ENCODE results near the gene SLC31A1. TPM values are rescaled to one million over a fixed set of nuclear protein-coding genes. Genes with fewer than 3 reads are reported as not detected.
A peak's percentile ranks its signal among the peaks of the same experiment; 100 is the strongest.

Gene SLC31A1
- total RNA-seq, 4 donors from 2014 or later: 5.8 to 36.2 (median 15.4) TPM

GRCh38 chr9:113278840-113279239 is 57.5 kb downstream of the SLC31A1 start:
- intact Hi-C loops (cut with DNase I; ENCODE audit: low total_unique reads): no loop called here
- in situ Hi-C loops (cut with MboI; ENCODE audit: low pct_ligation_motif_present in 1 of 4, low pct_unique_long_range_greater_than_20kb in 1 of 4, low sequenced_read_pairs in 3 of 4): loop anchor here in 3 of 4 donors (10.0 kb wide), 2 partner anchors 126 to 376 kb away; partner anchors contain the start of gene ALAD (in 3 of the 3)
- Histone ChIP-seq H3K4me1 (peaks cover 7 to 33% (median 12%) of the 10 kb centered on the region in 4 donors), H3K4me3 (no peak overlapping the region), H3K9me3 (no peaks in the 10 kb centered on the region), H3K27ac (no peak overlapping the region), H3K27me3 (no peaks in the 10 kb centered on the region), H3K36me3 (peaks cover 0 to 52% (median 21%) of the 10 kb centered on the region in 4 donors)
- DNase-seq: no peak
- 87 to 89% methylated on average over 4 of the region's 4 CpGs for WGBS, 2 donors (ENCODE audit: low coverage in 1 of 2)
- TF ChIP-seq POLR2A (IDR thresholded peaks at IDR 0.05): no peak

GRCh38 chr9:113281356-113281755 is 60.0 kb downstream of the SLC31A1 start:
- intact Hi-C loops (cut with DNase I; ENCODE audit: low total_unique reads): no loop called here
- Histone ChIP-seq H3K4me1 (peaks cover 3 to 20% (median 4%) of the 10 kb centered on the region in 4 donors), H3K9me3 (no peaks in the 10 kb centered on the region), H3K36me3 (peaks cover 0 to 73% (median 30%) of the 10 kb centered on the region in 4 donors), H3K27ac (no peak overlapping the region), H3K27me3 (no peaks in the 10 kb centered on the region), H3K4me3 (no peak overlapping the region)
- in situ Hi-C loops (cut with MboI; ENCODE audit: low pct_ligation_motif_present in 1 of 4, low pct_unique_long_range_greater_than_20kb in 1 of 4, low sequenced_read_pairs in 3 of 4): no loop called here
- TF ChIP-seq POLR2A (IDR thresholded peaks at IDR 0.05) (no peak), POLR2AphosphoS5 (IDR thresholded peaks at IDR 0.05) (no peak), CTCF (IDR thresholded peaks at IDR 0.05) (no peak), EP300 (IDR thresholded peaks at IDR 0.05; ENCODE audit: low read depth) (no peak)
- WGBS, 2 donors (ENCODE audit: low coverage in 1 of 2): 94% methylated on average over 4 of the region's 4 CpGs
- DNase-seq: no peak

GRCh38 chr9:113289091-113289490 is 67.7 kb downstream of the SLC31A1 start:
- intact Hi-C loops (cut with DNase I; ENCODE audit: low total_unique reads): no loop called here
- WGBS, 2 donors (ENCODE audit: low coverage in 1 of 2): 42 to 50% methylated on average over 2 of the region's 2 CpGs
- no peaks in the 10 kb centered on the region for H3K27me3 ChIP-seq
- no peak overlapping the region for H3K4me3 ChIP-seq
- H3K9me3 ChIP-seq: no peaks in the 10 kb centered on the region
- H3K27ac ChIP-seq: peak overlapping the region; percentile 23 to 37 (median 30)
- TF ChIP-seq CTCF (IDR thresholded peaks at IDR 0.05) (no peak), POLR2A (IDR thresholded peaks at IDR 0.05) (no peak), EP300 (IDR thresholded peaks at IDR 0.05; ENCODE audit: low read depth) (no peak), POLR2AphosphoS5 (IDR thresholded peaks at IDR 0.05) (no peak)
- in situ Hi-C loops (cut with MboI; ENCODE audit: low pct_ligation_motif_present in 1 of 4, low pct_unique_long_range_greater_than_20kb in 1 of 4, low sequenced_read_pairs in 3 of 4): no loop called here
- peaks cover 0 to 78% (median 36%) of the 10 kb centered on the region in 4 donors for H3K36me3 ChIP-seq
- H3K4me1 ChIP-seq: peaks cover 0 to 13% (median 6%) of the 10 kb centered on the region in 4 donors
- DNase-seq: peak; percentile 69

- no peaks in the 10 kb centered on the region for H3K9me3 ChIP-seq
- DNase-seq: no peak
- H3K4me1 ChIP-seq: peaks cover 0 to 13% (median 6%) of the 10 kb centered on the region in 4 donors
- no peak overlapping the region for H3K27ac ChIP-seq
- in situ Hi-C loops (cut with MboI; ENCODE audit: low pct_ligation_motif_present in 1 of 4, low pct_unique_long_range_greater_than_20kb in 1 of 4, low sequenced_read_pairs in 3 of 4): no loop called here
- WGBS, 2 donors (ENCODE audit: low coverage in 1 of 2): 83 to 92% methylated on average over 5 to 6 of the region's 6 CpGs
- no peaks in the 10 kb centered on the region for H3K27me3 ChIP-seq
- intact Hi-C loops (cut with DNase I; ENCODE audit: low total_unique reads): no loop called here
- peaks cover 0 to 68% (median 32%) of the 10 kb centered on the region in 4 donors for H3K36me3 ChIP-seq
- no peak overlapping the region for H3K4me3 ChIP-seq
- TF ChIP-seq EP300 (IDR thresholded peaks at IDR 0.05; ENCODE audit: low read depth) (no peak), POLR2AphosphoS5 (IDR thresholded peaks at IDR 0.05) (no peak), POLR2A (IDR thresholded peaks at IDR 0.05) (no peak), CTCF (IDR thresholded peaks at IDR 0.05) (no peak)
These were observed 68.8 kb downstream of the SLC31A1 start for GRCh38 chr9:113290052-113290607.

Measured in transverse colon (tissue), 4 donors.